GM19467 (cell line): ENCODE results near the gene PAM16.
"Not testable (repeated sequence)": the region's sequence is repeated elsewhere in the genome, so short reads cannot be mapped to it uniquely, and the experiment has no call there.

ENCODE experiments used
- ATAC-seq: cut with Tn5 transposase; IDR thresholded peaks from one replicate; pipeline ENCODE4 v1.9.1; 2021; ENCODE audit warnings: mild to moderate bottlenecking, moderate library complexity; ENCODE audit not compliant: unreplicated experiment

PAM16 gene

DNA sequence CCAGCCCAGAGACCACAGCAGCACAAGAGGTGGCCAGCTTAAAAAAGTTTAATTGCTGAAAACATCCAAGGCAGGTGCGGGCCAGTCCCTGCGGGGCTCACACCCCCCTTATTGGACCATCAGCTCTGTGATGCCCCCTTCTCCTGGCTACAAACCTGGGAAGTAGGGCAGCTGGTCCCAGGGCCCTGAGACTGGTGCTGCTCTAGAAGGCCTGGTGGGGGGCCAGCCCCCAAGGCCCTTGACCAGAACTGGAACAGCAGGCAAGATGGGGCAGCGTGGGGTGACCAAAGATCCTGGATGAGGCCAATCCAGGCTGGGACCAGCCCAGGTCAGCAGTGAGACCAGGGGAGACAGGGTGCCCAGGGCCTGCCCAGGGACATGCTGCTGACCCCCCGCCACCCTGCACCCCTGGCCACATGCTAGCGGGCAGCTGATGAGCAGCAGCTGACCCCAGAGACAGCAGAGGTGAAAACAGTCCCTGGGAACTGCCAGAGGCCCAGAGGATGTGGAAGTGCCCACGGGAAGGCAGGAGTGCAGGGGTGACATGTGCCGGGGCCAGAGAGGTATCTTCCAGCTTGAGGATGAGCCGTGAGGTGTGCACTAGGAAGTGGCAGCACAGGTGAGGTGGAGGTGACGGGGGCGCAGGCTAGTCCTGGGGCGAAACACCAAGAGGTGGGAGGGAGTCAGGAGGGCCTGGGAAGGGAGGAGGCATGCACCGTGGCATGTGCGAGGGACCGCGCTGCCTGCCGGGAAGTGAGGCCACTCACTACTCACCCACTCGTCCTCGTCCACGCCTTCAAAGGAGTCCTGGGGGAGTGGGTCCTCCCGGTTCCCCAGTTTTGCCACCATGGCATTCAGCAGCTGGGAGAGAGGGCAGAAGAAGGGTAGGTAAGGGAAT is 3.6 kb upstream of the PAM16 start:
- ATAC-seq: no peak

GRCh38 chr16:4353675-4354074 is 2.6 kb upstream of the PAM16 start:
- ATAC-seq: no peak

GRCh38 chr16:4352843-4353242 is 1.7 kb upstream of the PAM16 start:
- ATAC-seq: no peak

GRCh38 chr16:4351880-4352279 is 759 bp upstream of the PAM16 start:
- no peak for ATAC-seq

DNA sequence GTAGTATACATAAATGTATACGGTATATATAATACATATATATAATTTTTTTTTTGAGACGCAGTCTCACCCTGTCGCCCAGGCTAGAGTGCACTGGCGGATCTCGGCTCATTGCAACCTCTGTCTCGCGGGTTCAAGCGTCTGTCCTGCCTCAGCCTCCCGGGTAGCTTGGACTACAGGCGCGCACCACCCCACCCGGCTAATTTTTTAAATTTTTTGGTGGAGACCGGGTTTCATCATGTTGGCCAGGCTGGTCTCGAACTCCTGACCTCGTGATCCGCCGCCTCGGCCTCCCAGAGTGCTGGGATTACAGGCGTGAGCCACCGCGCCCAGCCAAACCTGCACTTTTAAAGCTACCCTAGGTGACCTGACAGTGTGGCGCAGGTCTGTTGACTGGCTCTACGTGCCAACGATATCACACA is 745 bp downstream of the PAM16 start:
- ATAC-seq: no peak

DNA sequence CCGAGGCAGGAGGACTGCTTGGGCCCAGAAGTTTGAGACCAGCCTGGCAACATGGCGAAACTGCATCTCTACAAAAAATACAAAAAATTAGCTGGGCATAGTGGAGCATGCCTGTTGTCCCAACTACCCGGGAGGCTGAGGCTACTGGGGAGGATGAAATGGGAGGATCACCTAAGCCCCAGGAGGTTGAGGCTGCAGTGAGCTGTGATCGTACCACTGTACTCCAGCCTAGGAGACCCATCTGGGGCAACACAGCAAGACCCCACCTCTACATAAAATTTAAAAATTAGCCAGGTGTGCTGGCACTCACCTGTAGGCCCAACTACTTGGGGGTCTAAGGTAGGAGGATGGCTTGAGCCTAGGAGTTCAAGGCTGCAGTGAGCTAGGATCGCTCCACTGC is 1.8 kb downstream of the PAM16 start:
- no peak for ATAC-seq

GRCh38 chr16:4347765-4348509 is 3.2 kb downstream of the PAM16 start:
- no peak for ATAC-seq

DNA sequence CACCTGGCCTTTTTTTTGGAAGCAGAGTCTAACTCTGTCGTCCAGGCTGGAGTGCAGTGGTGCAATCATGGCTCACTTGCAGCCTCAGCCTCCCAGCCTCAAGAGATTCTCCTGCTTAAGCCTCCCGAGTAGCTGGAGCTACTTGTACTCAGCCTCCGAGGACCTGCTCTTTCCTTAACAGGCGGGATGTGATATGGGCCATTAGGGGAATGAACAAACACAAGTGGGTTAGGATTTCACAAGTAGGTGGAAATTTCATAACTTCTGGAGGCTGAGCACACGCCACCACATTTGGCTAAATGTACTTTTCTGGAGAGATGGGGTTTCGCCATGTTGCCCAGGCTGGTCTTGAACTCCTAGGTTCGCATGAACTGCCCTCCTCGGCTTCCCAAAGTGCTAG is 4.1 kb downstream of the PAM16 start:
- no peak for ATAC-seq

GRCh38 chr16:4345836-4346781 is 5.0 kb downstream of the PAM16 start:
- ATAC-seq: no peak

DNA sequence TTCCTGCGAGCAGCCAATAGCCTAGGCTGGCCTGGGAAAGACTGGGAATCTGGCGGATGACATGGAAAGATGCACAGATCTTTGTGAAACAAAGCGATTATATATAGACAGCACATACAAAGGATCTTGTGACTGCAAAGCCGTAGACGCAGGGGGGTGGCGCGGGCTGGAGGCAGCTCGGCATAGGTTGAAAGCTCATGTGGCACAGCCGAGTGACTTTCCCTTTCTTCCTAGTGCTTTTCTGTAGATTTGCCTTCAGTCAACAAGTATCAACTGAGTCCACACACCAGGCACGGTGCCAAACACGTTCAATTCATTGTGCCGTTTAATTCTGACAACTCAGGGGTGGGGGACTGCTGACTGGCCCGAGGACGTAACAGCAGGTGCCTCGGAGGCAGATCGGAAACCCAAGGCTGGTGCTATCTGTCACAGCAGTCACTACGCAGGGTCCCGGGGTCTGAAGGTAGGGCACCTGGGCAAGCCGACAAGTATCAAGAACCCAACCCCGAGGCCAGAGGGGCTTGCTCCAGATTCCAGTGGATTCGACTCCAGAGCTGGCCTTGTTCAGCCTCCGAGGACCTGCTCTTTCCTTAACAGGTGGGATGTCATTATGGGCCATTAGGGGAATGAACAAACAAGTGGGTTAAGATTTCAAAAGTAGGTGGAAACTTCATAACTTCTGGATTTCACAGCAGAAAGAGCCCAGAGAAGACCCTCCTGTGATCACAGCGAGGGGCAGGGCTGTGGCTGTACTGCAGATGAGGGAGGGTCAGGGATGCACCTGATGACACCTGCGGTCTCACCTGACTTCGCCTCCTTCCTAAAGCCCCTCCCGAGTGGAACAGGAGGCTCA is 5.9 kb downstream of the PAM16 start:
- ATAC-seq: no peak

- not testable (repeated sequence) for ATAC-seq
These were observed 6.7 kb downstream of the PAM16 start for GRCh38 chr16:4344300-4344982.

GRCh38 chr16:4342866-4343744 is 8.0 kb downstream of the PAM16 start:
- no peak for ATAC-seq

DNA sequence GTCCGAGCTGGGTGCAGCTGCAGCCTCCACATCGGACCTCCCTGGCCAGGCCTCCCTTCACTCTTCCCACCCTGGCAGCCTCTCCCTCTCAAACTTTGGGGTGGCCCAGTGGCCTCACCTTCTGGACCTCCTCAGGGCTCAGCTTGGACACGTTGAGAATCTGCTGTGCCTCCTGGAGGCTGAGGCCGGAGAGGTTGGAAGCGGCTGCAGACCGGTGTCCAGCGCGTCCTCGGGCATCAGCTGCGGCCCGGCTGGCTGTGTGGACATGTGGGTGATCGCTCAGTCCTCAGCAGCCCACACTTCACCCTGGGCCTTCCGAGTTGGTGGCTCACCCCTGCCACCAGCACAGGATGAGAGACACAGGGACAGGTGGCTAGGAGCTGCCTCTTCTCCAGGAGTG is 9.9 kb downstream of the PAM16 start:
- no peak for ATAC-seq

GRCh38 chr16:4340443-4340842 is 10.7 kb downstream of the PAM16 start:
- ATAC-seq: no peak

GRCh38 chr16:4339909-4340308 is 11.2 kb downstream of the PAM16 start:
- no peak for ATAC-seq

GRCh38 chr16:4339455-4339854 is 11.7 kb downstream of the PAM16 start:
- ATAC-seq: no peak

DNA sequence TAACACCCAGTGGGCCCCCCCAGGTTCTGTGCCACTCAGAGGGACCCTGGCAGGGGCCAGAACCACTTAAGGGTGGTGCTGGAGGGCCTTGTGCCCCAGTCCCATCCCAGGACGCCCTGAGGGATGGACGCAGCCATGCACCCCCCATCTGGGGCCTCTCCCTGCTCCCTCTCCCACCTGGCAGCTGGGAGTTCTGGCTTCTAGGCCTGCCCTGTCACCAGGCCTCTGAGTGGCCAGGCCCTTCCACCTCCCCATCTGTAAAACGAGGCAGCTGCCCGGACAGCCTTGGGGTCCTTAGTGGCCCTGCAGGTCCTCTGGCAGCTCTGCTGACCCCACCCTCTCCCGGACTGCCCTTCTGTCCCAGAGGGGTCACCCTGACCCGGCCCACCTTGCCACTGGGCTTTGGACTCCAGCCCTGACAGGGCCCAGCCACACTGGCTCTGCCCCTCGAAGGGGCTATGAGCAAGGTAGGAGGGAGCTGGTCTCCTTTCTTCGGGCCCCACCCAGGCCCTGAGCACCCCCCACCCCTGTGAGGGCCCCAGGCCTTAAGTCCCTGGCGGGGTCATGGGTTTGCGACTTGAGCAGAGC is 12.3 kb downstream of the PAM16 start:
- ATAC-seq: no peak

DNA sequence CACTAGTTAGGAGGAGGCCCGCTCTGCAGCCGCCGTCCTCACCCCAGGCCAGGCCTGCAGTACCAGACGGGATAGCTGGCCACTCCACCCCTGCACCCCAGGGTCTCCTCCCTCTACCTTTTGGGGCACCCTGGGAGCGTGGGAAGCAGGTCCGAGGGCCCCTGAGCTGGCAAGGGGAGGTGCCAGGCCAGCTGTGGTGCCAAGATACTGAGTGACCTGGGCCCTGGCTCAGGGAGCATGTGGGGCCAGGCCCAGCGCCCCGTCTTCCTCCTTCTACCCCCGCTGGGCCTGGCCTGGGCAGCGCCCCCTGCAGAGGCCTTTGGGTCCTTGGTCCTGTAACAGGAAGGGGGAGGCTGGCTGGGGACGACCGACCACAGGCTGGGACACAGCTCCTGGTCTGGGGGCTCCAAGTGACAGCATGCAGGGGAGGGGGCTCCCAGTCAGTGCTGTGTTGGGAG is 13.0 kb downstream of the PAM16 start:
- ATAC-seq: no peak
